ENCODE measurements around the gene PGBD1. TPM values are rescaled to one million over a fixed set of nuclear protein-coding genes. Genes with fewer than 3 reads are reported as not detected.

Gene PGBD1
- polyA plus RNA-seq, 4 donors, result 9.0 to 12.7 (median 10.7) TPM

Other genes with a start within 250 kb of the PGBD1 start
- 1 to 10 TPM; 3.0 to 5.0 (median 4.1) TPM for gene ZNF165, start 201.0 kb upstream of the PGBD1 start, polyA plus RNA-seq (ENCODE audit: insufficient read length in 4 of 4)
- 10 to 100 TPM; 10.5 to 11.7 (median 11.3) TPM for gene ZSCAN16, start 157.0 kb upstream of the PGBD1 start, polyA plus RNA-seq (ENCODE audit: insufficient read length in 4 of 4)
- 10 to 100 TPM; 32.0 to 47.3 (median 41.8) TPM for gene ZKSCAN8, start 139.7 kb upstream of the PGBD1 start, polyA plus RNA-seq (ENCODE audit: insufficient read length in 4 of 4)
- gene ZSCAN9, start 56.3 kb upstream of the PGBD1 start, polyA plus RNA-seq (ENCODE audit: insufficient read length in 4 of 4), result 10 to 100 TPM; 21.9 to 40.5 (median 33.3) TPM
- gene ZKSCAN4, start 29.3 kb upstream of the PGBD1 start, polyA plus RNA-seq (ENCODE audit: insufficient read length in 4 of 4), result 10 to 100 TPM; 12.1 to 12.9 (median 12.3) TPM
- gene NKAPL, start 22.3 kb upstream of the PGBD1 start, polyA plus RNA-seq (ENCODE audit: insufficient read length in 4 of 4), result 1 to 10 TPM; 2.1 to 3.4 (median 2.6) TPM
- 10 to 100 TPM; 26.2 to 43.2 (median 35.8) TPM for gene ZSCAN26, start 14.4 kb upstream of the PGBD1 start, polyA plus RNA-seq (ENCODE audit: insufficient read length in 4 of 4)
- 10 to 100 TPM in 2 of 4 donors, 1 to 10 TPM in 2; 8.1 to 11.5 (median 10.3) TPM for gene ZSCAN31, start 54.6 kb downstream of the PGBD1 start, polyA plus RNA-seq (ENCODE audit: insufficient read length in 4 of 4)
- gene ZKSCAN3, start 68.4 kb downstream of the PGBD1 start, polyA plus RNA-seq (ENCODE audit: insufficient read length in 4 of 4), result 10 to 100 TPM in 2 of 4 donors, 1 to 10 TPM in 2; 6.9 to 14.6 (median 11.0) TPM
- 10 to 100 TPM; 12.4 to 17.1 (median 15.6) TPM for gene ZSCAN12, start 118.2 kb downstream of the PGBD1 start, polyA plus RNA-seq (ENCODE audit: insufficient read length in 4 of 4)
- gene ZSCAN23, start 161.9 kb downstream of the PGBD1 start, polyA plus RNA-seq (ENCODE audit: insufficient read length in 4 of 4), result 10 to 100 TPM; 15.1 to 17.9 (median 16.6) TPM
- gene GPX6, start 234.2 kb downstream of the PGBD1 start, polyA plus RNA-seq (ENCODE audit: insufficient read length in 4 of 4), result not detected
- not detected for gene GPX5, start 244.3 kb downstream of the PGBD1 start, polyA plus RNA-seq (ENCODE audit: insufficient read length in 4 of 4)